ENCODE data around the gene ITPR2. TPM values are rescaled to one million over a fixed set of nuclear protein-coding genes. Genes with fewer than 3 reads are reported as not detected.
"Not testable (repeated sequence)": the region's sequence is repeated elsewhere in the genome, so short reads cannot be mapped to it uniquely, and the experiment has no call there.

ITPR2 gene
- total and polyA plus RNA-seq, 2 of the 8 experiments (the other 6 are each of a cell fraction or from before 2014, with no cell fraction given), result 4.1 to 48.3 TPM

GRCh38 chr12:26778173-26778775 is 54.7 kb downstream of the ITPR2 start:
- H3K9me3 ChIP-seq (ENCODE audit: insufficient read depth in 2 of 2, low read depth in 1 of 2, low read length in 1 of 2); H3K14ac ChIP-seq (ENCODE audit: insufficient read length); H2BK120ac ChIP-seq (replicated peaks; ENCODE audit: low read depth, low read length); H3K18ac ChIP-seq (ENCODE audit: extremely low read depth, low read length); H3K9ac ChIP-seq (replicated peaks in 1 of 4; ENCODE audit: extremely low read depth in 1 of 4, low read depth in 3 of 4, low read length in 3 of 4); H4K5ac ChIP-seq (ENCODE audit: insufficient read length, low read depth, low read length); H3K4me1 ChIP-seq (replicated peaks in 1 of 4; ENCODE audit: control insufficient read depth in 3 of 4, insufficient read depth in 4 of 4, low read length in 3 of 4); H4K20me1 ChIP-seq (replicated peaks in 1 of 2; ENCODE audit: control insufficient read depth in 1 of 2, insufficient read depth in 2 of 2, low read length in 2 of 2); DNase-seq (ENCODE audit: low read depth in 1 of 2, low spot score in 2 of 2); H3K23me2 ChIP-seq (ENCODE audit: low read depth, low read length); H3K79me2 ChIP-seq (ENCODE audit: control insufficient read depth in 1 of 2, insufficient read depth in 2 of 2, low read length in 2 of 2); POLR2A ChIA-PET (ENCODE audit: partially characterized antibody); H3K56ac ChIP-seq (replicated peaks; ENCODE audit: insufficient read length, low read depth, low read length); H2AK5ac ChIP-seq (ENCODE audit: low read depth, low read length); H3K4ac ChIP-seq (replicated peaks; ENCODE audit: insufficient read length, low read depth, low read length); H2BK20ac ChIP-seq (ENCODE audit: low read length); H3K4me3 ChIP-seq (ENCODE audit: extremely low read depth in 1 of 4, insufficient read depth in 2 of 4, low read depth in 3 of 4, low read length in 4 of 4); H3K27ac ChIP-seq (ENCODE audit: low read depth, low read length); H3K23ac ChIP-seq (ENCODE audit: insufficient read length); H3K4me2 ChIP-seq (ENCODE audit: insufficient read depth in 1 of 2, low read depth in 2 of 2, low read length in 2 of 2); H2BK12ac ChIP-seq (ENCODE audit: low read depth, low read length); H3K36me3 ChIP-seq (ENCODE audit: control insufficient read depth in 2 of 4, insufficient read depth in 4 of 4, low read length in 3 of 4); H3K27me3 ChIP-seq (replicated peaks in 1 of 4; ENCODE audit: control insufficient read depth in 3 of 4, extremely low read depth in 1 of 4, insufficient read depth in 3 of 4, low read length in 3 of 4); H2AFZ ChIP-seq (ENCODE audit: low read length); H2BK5ac ChIP-seq (ENCODE audit: low read depth, low read length); H4K8ac ChIP-seq (ENCODE audit: extremely low read depth, insufficient read depth, low read length); H2BK15ac ChIP-seq (ENCODE audit: low read length); H4K91ac ChIP-seq (replicated peaks; ENCODE audit: insufficient read length, low read length); H3K79me1 ChIP-seq (ENCODE audit: low read depth, low read length); FAIRE-seq: not testable (repeated sequence)
- CTCF ChIA-PET (ENCODE audit: partially characterized antibody), result interaction anchor here (0.6 to 1.2 kb wide), 4 partner anchors 11 to 108 kb away, joined by 3 to 4 read pairs (median 3); no protein-coding TSS in a partner anchor
- WGBS, 2 experiments (ENCODE audit: extremely low coverage in 1 of 2, insufficient coverage in 1 of 2, insufficient read length in 1 of 2, insufficient replicate concordance in 2 of 2, low coverage in 1 of 2, low lambda C conversion rate in 2 of 2, missing lambda C conversion rate in 1 of 2), result 74% methylated on average over 5 of the region's 5 CpGs; no CpG with 5 or more reads in 1 of the 2 experiments
